Transverse colon (tissue), 4 donors: ENCODE data around the gene CNOT4. TPM values are rescaled to one million over a fixed set of nuclear protein-coding genes. Genes with fewer than 3 reads are reported as not detected.

Experiments
- DNase-seq: peaks from one replicate; pipeline ENCODE4 v3.0.0-alpha.2; 2019
- H3K27ac ChIP-seq, 4 donors: fragments of 200-600 bp; sonication (generic); 2 replicates each; pipeline ENCODE4 v1.5.1; 2016 to 2018; ENCODE audit warnings: inconsistent platforms in 4 of 4
- H3K27me3 ChIP-seq: fragments of 200-600 bp; sonication (generic); 2 replicates; pipeline ENCODE4 v1.5.1; 2017; ENCODE audit warnings: inconsistent platforms
- H3K36me3 ChIP-seq, 4 donors: fragments of 200-600 bp; sonication (generic); 2 replicates each; pipeline ENCODE4 v1.5.1; 2017 to 2019; ENCODE audit warnings: inconsistent platforms in 4 of 4
- H3K4me1 ChIP-seq, 4 donors: fragments of 200-600 bp; sonication (generic); 2 replicates each; pipeline ENCODE4 v1.5.1; 2017 to 2020; ENCODE audit warnings: inconsistent platforms in 4 of 4
- H3K4me3 ChIP-seq, 4 donors: fragments of 200-600 bp; sonication (generic); 1 replicate in 1 of 4; 2 replicates in 3 of 4; pipeline versions ENCODE4 v1.5.1 to v1.6.1; 2017 to 2019; ENCODE audit warnings: inconsistent platforms in 4 of 4
- H3K9me3 ChIP-seq, 2 donors: fragments of 200-600 bp; sonication (generic); 2 replicates each; pipeline ENCODE4 v1.5.1; 2017 to 2019; ENCODE audit warnings: inconsistent platforms in 2 of 2
- CTCF ChIP-seq, 5 experiments: fragments of 200-600 bp in 3 of 5; fragments of 450-650 bp in 2 of 5; sonication (generic) in 3 of 5; IDR thresholded peaks; 1 replicate in 2 of 5; 2 replicates in 3 of 5; pipeline ENCODE4 v1.5.1; 2016 to 2017; ENCODE audit warnings: antibody characterized with exemption in 5 of 5, inconsistent platforms in 3 of 5, mild to moderate bottlenecking in 2 of 5, moderate library complexity in 1 of 5
- EP300 ChIP-seq: sonication (generic); formaldehyde crosslinking; IDR thresholded peaks from one replicate; pipeline ENCODE4 v1.6.1; 2017; ENCODE audit warnings: antibody characterized with exemption, low read depth
- POLR2A ChIP-seq: fragments of 450-650 bp; IDR thresholded peaks from one replicate; pipeline ENCODE4 v1.6.1; 2016; ENCODE audit warnings: antibody characterized with exemption, mild to moderate bottlenecking, moderate library complexity
- POLR2AphosphoS5 ChIP-seq, 3 donors: sonication (generic); formaldehyde crosslinking; IDR thresholded peaks; one replicate each; pipeline ENCODE4 v1.6.1; 2016; ENCODE audit warnings: antibody characterized with exemption in 3 of 3
- WGBS, 2 donors: methylation state at CpG; one replicate each; pipeline ENCODE4 v1.1.5; 2018; ENCODE audit warnings: low coverage in 1 of 2; 5-methylcytosine and 5-hydroxymethylcytosine counted together
- in situ Hi-C, 4 donors: fragments of 200-750 bp; cut with MboI; loops; one replicate each; pipeline versions ENCODE4 v1.15.0 to v1.15.1; 2017; ENCODE audit warnings: low sequenced_read_pairs in 3 of 4, low pct_ligation_motif_present in 1 of 4, low pct_unique_long_range_greater_than_20kb in 1 of 4
- intact Hi-C: fragments of 100-400 bp; cut with DNase I; formaldehyde crosslinking; loops from one replicate; pipeline ENCODE4 v1.15.1; 2023; ENCODE audit warnings: low total_unique reads
- total RNA-seq, 4 donors: library from RNA; depleted of rRNA; stranded (reverse); fragments of >200 nt; gene quantifications; one replicate each; pipeline ENCODE4 v1.1.0, GENCODE V29; 2016

The CNOT4 gene
- total RNA-seq, 4 donors from 2014 or later = 18.4 to 82.2 (median 29.9) TPM

GRCh38 chr7:135381369-135381768 lies 128.5 kb downstream of the CNOT4 start:
- Histone ChIP-seq H3K36me3 (no peaks in the 10 kb centered on the region), H3K27ac (no peak overlapping the region), H3K27me3 (no peaks in the 10 kb centered on the region), H3K4me1 (peaks cover 0 to 6% (median under 1%) of the 10 kb centered on the region in 4 donors), H3K9me3 (no peaks in the 10 kb centered on the region), H3K4me3 (no peak overlapping the region)
- 97 to 100% methylated on average over 1 of the region's 1 CpG for WGBS, 2 donors
- intact Hi-C loops (no loop called here), in situ Hi-C loops (no loop called here)
- TF ChIP-seq EP300 (no peak), POLR2AphosphoS5 (IDR thresholded peaks at IDR 0.05) (no peak), POLR2A (no peak), CTCF (IDR thresholded peaks at IDR 0.05) (no peak)
- DNase-seq = no peak

- Histone ChIP-seq H3K27me3 (no peaks in the 10 kb centered on the region), H3K27ac (no peak overlapping the region), H3K36me3 (no peaks in the 10 kb centered on the region), H3K4me1 (peaks cover 0 to 11% (median 3%) of the 10 kb centered on the region in 4 donors), H3K9me3 (no peaks in the 10 kb centered on the region), H3K4me3 (no peak overlapping the region)
- in situ Hi-C loops = no loop called here
- DNase-seq = no peak
- intact Hi-C loops = no loop called here
- TF ChIP-seq CTCF (IDR thresholded peaks at IDR 0.05) (no peak), POLR2AphosphoS5 (IDR thresholded peaks at IDR 0.05) (no peak), POLR2A (no peak), EP300 (no peak)
Measured at GRCh38 chr7:135380351-135380750, 129.6 kb downstream of the CNOT4 start.

GRCh38 chr7:135377171-135377570 lies 132.7 kb downstream of the CNOT4 start:
- no peaks in the 10 kb centered on the region for H3K9me3 ChIP-seq
- DNase-seq = no peak
- TF ChIP-seq POLR2A = no peak
- TF ChIP-seq EP300 = no peak
- H3K4me1 ChIP-seq = peaks cover 0 to 11% (median 5%) of the 10 kb centered on the region in 4 donors
- H3K36me3 ChIP-seq = no peaks in the 10 kb centered on the region
- H3K27me3 ChIP-seq = no peaks in the 10 kb centered on the region
- no peak overlapping the region for H3K4me3 ChIP-seq
- no peak overlapping the region for H3K27ac ChIP-seq
- intact Hi-C loops (no loop called here), in situ Hi-C loops (no loop called here)

- in situ Hi-C loops (no loop called here), intact Hi-C loops (no loop called here)
- no peaks in the 10 kb centered on the region for H3K36me3 ChIP-seq
- DNase-seq = no peak
- H3K4me3 ChIP-seq = no peak overlapping the region
- no peaks in the 10 kb centered on the region for H3K27me3 ChIP-seq
- TF ChIP-seq POLR2A = no peak
- TF ChIP-seq EP300 = no peak
- no peak for TF ChIP-seq CTCF (IDR thresholded peaks at IDR 0.05)
- H3K9me3 ChIP-seq = no peaks in the 10 kb centered on the region
- WGBS, 2 donors = 83 to 94% methylated on average over 4 to 5 of the region's 5 CpGs
- no peak overlapping the region for H3K27ac ChIP-seq
- H3K4me1 ChIP-seq = peaks cover 0 to 11% (median 5%) of the 10 kb centered on the region in 4 donors
Measured at GRCh38 chr7:135375908-135376699, 133.8 kb downstream of the CNOT4 start.

- H3K27ac ChIP-seq = no peak overlapping the region
- no peaks in the 10 kb centered on the region for H3K27me3 ChIP-seq
- intact Hi-C loops = no loop called here
- no peaks in the 10 kb centered on the region for H3K9me3 ChIP-seq
- WGBS, 2 donors = 90 to 93% methylated on average over 3 of the region's 3 CpGs
- peaks cover 0 to 11% (median 5%) of the 10 kb centered on the region in 4 donors for H3K4me1 ChIP-seq
- H3K36me3 ChIP-seq = no peaks in the 10 kb centered on the region
- no peak for TF ChIP-seq EP300
- TF ChIP-seq CTCF (IDR thresholded peaks at IDR 0.05) = no peak
- no peak for TF ChIP-seq POLR2A
- DNase-seq = no peak
- H3K4me3 ChIP-seq = no peak overlapping the region
- in situ Hi-C loops = no loop called here
Measured at GRCh38 chr7:135374736-135375135, 135.2 kb downstream of the CNOT4 start.
